Upper lobe of right lung (tissue), 1 donor: ENCODE results near the gene ANG. TPM values are rescaled to one million over a fixed set of nuclear protein-coding genes. Genes with fewer than 3 reads are reported as not detected.
A peak's percentile ranks its signal among the peaks of the same experiment; 100 is the strongest.

Experiments
- ATAC-seq: fragments of 200-7000 bp; cut with Tn5 transposase; one replicate; pipeline ENCODE4 v1.9.1; 2020; ENCODE audit warnings: mild to moderate bottlenecking, moderate library complexity
- DNase-seq: peaks from one replicate; pipeline ENCODE4 v3.0.0-alpha.2; 2020
- H3K27ac ChIP-seq: fragments of 200-600 bp; one replicate; pipeline ENCODE4 v1.8.0; 2022
- H3K27me3 ChIP-seq: fragments of 200-600 bp; one replicate; pipeline ENCODE4 v1.8.0; 2022; ENCODE audit warnings: mild to moderate bottlenecking
- H3K36me3 ChIP-seq: fragments of 200-600 bp; one replicate; pipeline ENCODE4 v1.8.0; 2022
- H3K4me1 ChIP-seq: fragments of 200-600 bp; one replicate; pipeline ENCODE4 v1.8.0; 2022
- H3K4me3 ChIP-seq: fragments of 200-600 bp; one replicate; pipeline ENCODE4 v1.8.0; 2022; ENCODE audit warnings: mild to moderate bottlenecking
- H3K9me3 ChIP-seq: fragments of 200-600 bp; one replicate; pipeline ENCODE4 v1.8.0; 2022
- intact Hi-C: fragments of 100-400 bp; cut with DNase I; formaldehyde crosslinking; loops from one replicate; pipeline ENCODE4 v1.11.0; 2022
- total RNA-seq: library from RNA; stranded (reverse); fragmentation: NEBNext Ultra II Directional; extraction: Animal tissue kit (Norgen Biotek cat#: 25700); gene quantifications from one replicate; pipeline ENCODE4 v1.2.1, GENCODE V29; 2021
- TF ChIP-seq, protein P1 (sequence below): fragments of 200-600 bp; IDR thresholded peaks from one replicate; pipeline ENCODE4 v1.8.0; 2022; ENCODE audit warnings: antibody characterized with exemption
- donor health status: DM: no; HTN: yes; CAD: no; lungs with severe emphysema.

ANG gene
- total RNA-seq, 1 donor from 2014 or later, result 28.1 TPM

DNA sequence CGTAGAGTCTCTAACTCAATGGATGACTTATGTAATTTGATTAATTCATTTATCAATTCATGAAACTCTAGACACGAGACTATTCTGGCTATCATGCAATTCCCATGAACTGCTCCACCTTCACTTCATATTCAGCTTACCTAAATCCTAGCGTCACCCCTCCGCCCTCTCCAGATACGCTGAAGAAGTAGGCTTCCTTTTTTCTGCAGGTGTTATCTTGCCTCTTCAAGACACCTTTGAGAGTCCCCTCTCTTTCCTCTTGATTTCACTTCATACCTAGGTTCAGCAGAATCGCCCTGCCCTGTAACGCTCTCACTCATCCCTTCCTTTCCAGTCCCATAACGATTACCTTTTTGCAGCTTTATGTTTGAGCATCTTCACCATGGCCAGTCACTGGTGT is 8.2 kb upstream of the ANG start:
- H3K4me1 ChIP-seq, result peaks cover 19% of the 10 kb centered on the region
- DNase-seq, result no peak
- TF ChIP-seq, protein P1, sequence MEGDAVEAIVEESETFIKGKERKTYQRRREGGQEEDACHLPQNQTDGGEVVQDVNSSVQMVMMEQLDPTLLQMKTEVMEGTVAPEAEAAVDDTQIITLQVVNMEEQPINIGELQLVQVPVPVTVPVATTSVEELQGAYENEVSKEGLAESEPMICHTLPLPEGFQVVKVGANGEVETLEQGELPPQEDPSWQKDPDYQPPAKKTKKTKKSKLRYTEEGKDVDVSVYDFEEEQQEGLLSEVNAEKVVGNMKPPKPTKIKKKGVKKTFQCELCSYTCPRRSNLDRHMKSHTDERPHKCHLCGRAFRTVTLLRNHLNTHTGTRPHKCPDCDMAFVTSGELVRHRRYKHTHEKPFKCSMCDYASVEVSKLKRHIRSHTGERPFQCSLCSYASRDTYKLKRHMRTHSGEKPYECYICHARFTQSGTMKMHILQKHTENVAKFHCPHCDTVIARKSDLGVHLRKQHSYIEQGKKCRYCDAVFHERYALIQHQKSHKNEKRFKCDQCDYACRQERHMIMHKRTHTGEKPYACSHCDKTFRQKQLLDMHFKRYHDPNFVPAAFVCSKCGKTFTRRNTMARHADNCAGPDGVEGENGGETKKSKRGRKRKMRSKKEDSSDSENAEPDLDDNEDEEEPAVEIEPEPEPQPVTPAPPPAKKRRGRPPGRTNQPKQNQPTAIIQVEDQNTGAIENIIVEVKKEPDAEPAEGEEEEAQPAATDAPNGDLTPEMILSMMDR, result no peak
- peak overlapping the region; percentile 100 for H3K27ac ChIP-seq
- peak overlapping the region; percentile 73 for H3K4me3 ChIP-seq
- ATAC-seq, result no peak
- H3K36me3 ChIP-seq, result no peaks in the 10 kb centered on the region
- H3K27me3 ChIP-seq, result no peaks in the 10 kb centered on the region
- intact Hi-C loops, result loop anchor here (10.0 kb wide), 1 partner anchor 66 kb away; no protein-coding TSS in a partner anchor
- no peaks in the 10 kb centered on the region for H3K9me3 ChIP-seq

- intact Hi-C loops, result loop anchor here (10.0 kb wide), 1 partner anchor 66 kb away; no protein-coding TSS in a partner anchor
Observed at GRCh38 chr14:20680843-20681347, 7.7 kb upstream of the ANG start.

GRCh38 chr14:20681348-20682126 is 7.0 kb upstream of the ANG start:
- Histone ChIP-seq H3K4me3 (peak overlapping the region; percentile 73), H3K27me3 (no peaks in the 10 kb centered on the region), H3K9me3 (no peaks in the 10 kb centered on the region), H3K27ac (peak overlapping the region; percentile 100), H3K4me1 (peaks cover 21% of the 10 kb centered on the region), H3K36me3 (no peaks in the 10 kb centered on the region)
- intact Hi-C loops, result loop anchor here (10.0 kb wide), 1 partner anchor 67 kb away; no protein-coding TSS in a partner anchor
- TF ChIP-seq, protein P1, result no peak
- ATAC-seq, result peak; percentile 44
- peak; percentile 84 for DNase-seq

More at GRCh38 chr14:20680843-20681347, 7.7 kb upstream of the ANG start:
- peak overlapping the region; percentile 73 for H3K4me3 ChIP-seq
- ATAC-seq, result peak; percentile 3
- TF ChIP-seq, protein P1, result no peak
- no peaks in the 10 kb centered on the region for H3K36me3 ChIP-seq
- no peak for DNase-seq
- no peaks in the 10 kb centered on the region for H3K9me3 ChIP-seq
- H3K4me1 ChIP-seq, result peaks cover 21% of the 10 kb centered on the region
- no peaks in the 10 kb centered on the region for H3K27me3 ChIP-seq
- H3K27ac ChIP-seq, result peak overlapping the region; percentile 100

GRCh38 chr14:20682127-20682434 is 6.5 kb upstream of the ANG start:
- H3K36me3 ChIP-seq, result no peaks in the 10 kb centered on the region
- H3K4me1 ChIP-seq, result peaks cover 26% of the 10 kb centered on the region
- H3K27ac ChIP-seq, result peak overlapping the region; percentile 100
- intact Hi-C loops, result loop anchor here (10.0 kb wide), 1 partner anchor 67 kb away; no protein-coding TSS in a partner anchor
- TF ChIP-seq, protein P1, result no peak
- no peaks in the 10 kb centered on the region for H3K27me3 ChIP-seq
- ATAC-seq (no peak), DNase-seq (no peak)
- H3K4me3 ChIP-seq, result peak overlapping the region; percentile 73
- no peaks in the 10 kb centered on the region for H3K9me3 ChIP-seq

DNA sequence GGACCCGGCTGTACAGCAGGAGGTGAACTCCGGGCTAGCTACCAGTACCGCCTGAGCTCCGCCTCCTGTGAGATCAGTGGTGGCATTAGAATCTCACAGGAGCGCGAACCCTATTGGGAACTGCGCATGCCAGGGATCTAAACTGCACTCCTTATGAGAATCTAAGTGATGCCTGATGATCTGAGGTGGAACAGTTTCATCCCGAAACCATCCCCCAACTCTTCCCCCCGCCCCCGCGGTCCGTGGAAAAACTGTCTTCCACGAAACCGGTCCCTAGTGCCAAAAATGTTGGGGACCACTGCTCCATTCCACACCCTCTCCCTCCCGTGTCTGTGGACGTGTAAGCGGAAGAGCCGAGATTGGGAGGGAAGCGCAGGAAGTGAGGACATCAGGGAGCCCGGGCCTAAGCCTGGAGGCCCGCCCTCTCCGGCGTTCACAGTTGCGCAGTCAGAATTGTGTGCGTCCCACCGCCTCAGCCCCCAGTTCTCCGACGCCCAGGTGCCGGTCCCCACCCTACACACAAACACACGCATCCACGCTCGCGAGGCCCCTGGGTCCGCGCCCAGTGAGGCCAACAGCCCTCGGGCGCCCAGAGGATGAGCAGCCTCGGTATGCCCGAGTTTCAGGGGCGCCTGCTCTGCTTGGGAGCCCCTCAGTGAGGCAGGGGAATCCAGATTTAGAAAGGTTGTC is 6.0 kb upstream of the ANG start:
- DNase-seq (peak; percentile 93), ATAC-seq (peak; percentile 87)
- Histone ChIP-seq H3K27ac (peak overlapping the region; percentile 100), H3K4me1 (peaks cover 30% of the 10 kb centered on the region), H3K9me3 (no peaks in the 10 kb centered on the region), H3K36me3 (no peaks in the 10 kb centered on the region), H3K4me3 (peak overlapping the region; percentile 73), H3K27me3 (no peaks in the 10 kb centered on the region)
- TF ChIP-seq, protein P1, result no peak
- intact Hi-C loops, result loop anchor here (10.0 kb wide), 1 partner anchor 68 kb away; no protein-coding TSS in a partner anchor
